GM18909 (cell line): ENCODE data around the gene CCT5.
"Not testable (repeated sequence)": the region's sequence is repeated elsewhere in the genome, so short reads cannot be mapped to it uniquely, and the experiment has no call there.

Source experiments
- ATAC-seq: cut with Tn5 transposase; IDR thresholded peaks from one replicate; pipeline ENCODE4 v1.9.1; 2021; ENCODE audit warnings: mild to moderate bottlenecking; ENCODE audit not compliant: unreplicated experiment, poor library complexity

Gene CCT5

GRCh38 chr5:10244342-10244944, 5.6 kb upstream of the CCT5 start:
- ATAC-seq = no peak

GRCh38 chr5:10246761-10247160, 3.3 kb upstream of the CCT5 start:
- no peak for ATAC-seq

DNA sequence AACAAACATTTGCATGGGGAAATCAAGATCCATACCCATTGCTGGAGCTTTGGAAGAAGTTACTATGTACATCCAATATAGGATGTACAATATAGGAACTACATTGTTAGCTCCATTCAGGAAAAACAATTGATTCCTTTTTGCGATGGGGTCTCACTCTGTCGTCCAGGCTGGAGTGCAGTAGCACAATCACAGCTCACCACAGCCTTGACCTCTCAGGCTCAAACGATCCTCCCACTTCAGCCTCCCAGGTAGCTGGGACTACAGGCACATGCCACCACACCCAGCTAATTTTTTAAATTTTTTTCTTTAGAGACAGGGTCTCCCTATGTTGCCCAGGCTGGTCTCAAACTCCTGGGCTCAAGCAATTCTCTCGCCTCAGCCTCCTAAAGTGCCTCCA, 2.9 kb upstream of the CCT5 start:
- ATAC-seq = not testable (repeated sequence)

GRCh38 chr5:10248378-10249260, 1.5 kb upstream of the CCT5 start:
- ATAC-seq = peak; percentile 9

GRCh38 chr5:10250806-10251276, 761 bp downstream of the CCT5 start:
- ATAC-seq = no peak

DNA sequence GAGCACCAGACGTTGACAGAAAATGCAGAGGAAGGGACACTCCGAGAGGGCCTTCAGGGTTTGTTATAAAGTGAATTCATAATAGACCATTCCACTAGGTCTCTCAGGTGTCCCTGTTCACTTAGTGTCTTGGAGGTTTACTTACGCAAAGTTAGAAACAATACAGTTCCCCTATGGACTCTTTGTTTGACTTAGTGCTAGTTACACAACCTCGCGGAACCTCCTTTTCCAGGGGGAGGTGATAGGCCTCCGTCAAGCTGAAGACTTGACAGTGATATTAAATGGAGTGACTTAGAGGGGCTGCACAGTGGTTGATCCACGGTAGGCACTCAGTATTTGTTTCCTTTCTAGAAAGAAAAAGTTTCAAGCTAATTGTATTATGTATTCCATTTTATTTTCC, 1.3 kb downstream of the CCT5 start:
- no peak for ATAC-seq

DNA sequence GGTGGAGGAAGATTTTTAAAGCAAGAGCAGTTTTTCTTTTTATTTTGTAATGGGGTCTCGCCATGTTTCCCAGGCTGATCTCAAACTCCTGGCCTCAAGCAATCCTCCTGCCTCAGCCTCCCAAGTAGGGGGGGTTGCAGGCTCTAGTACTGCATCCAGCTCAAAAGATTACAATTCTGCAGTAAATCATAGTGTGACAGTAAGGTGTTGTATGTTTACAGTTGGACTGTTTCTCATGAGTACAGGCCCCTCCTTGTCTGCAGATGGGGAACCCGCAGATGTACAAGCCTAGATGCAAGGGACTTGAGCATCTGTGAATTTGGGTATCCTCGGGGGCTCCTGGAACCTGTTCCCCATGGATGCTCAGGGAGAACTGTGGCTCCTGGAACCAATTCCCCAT, 3.3 kb downstream of the CCT5 start:
- ATAC-seq = no peak

- ATAC-seq = no peak
These were observed 4.6 kb downstream of the CCT5 start for GRCh38 chr5:10254686-10255085.

DNA sequence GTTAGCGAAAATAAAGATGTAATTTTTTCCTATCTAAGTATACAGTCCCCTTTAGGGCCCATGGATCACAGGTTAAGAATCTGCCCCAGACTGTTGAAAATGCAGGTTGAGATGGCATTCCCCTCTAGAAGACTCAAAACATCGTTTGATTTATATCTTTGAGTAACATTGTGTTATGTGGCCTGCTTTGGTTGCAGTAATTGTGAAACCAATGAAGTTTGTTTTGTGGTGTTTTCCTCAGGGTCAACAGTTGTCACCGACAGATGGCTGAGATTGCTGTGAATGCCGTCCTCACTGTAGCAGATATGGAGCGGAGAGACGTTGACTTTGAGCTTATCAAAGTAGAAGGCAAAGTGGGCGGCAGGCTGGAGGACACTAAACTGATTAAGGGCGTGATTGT, 7.8 kb downstream of the CCT5 start:
- ATAC-seq = no peak

DNA sequence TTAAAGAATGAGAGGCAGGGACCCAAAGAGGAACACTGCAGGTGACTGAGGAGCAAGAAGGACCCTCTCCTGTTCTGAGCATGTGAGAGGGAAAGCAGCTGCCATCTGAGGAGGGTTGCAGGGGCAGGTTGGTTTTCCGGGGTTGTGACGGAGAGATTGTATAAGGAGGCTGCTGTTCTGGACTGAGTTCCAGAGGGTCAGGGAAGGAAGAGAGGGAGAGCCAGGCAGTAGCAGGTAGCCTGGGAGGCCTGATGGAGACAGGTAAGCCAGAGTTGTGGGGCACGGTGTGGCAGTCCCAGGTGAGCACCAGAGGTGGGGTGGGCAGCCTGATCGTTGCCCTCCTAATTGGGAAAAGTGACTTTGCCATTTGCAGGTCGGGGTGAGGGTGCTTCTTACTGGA, 9.8 kb downstream of the CCT5 start:
- no peak for ATAC-seq

DNA sequence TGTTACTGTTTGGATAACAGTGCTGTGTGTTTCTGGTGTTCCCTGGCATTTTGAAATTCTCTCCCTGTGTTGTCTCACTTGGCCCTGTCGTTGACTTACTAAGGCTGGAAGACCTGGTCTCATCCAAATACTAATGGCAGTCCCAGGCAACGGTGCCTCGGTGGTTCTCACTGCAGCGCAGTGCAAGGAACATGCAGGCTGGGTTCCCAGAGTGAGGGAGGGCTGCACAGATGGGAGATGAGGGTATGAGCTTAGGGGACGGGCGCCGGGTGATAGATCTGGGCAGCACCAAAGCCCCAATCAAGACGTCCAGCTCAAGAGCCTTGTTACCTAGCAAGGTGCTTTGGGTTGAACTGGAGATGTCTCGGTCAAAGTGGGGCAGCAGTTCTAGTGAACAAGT, 11.0 kb downstream of the CCT5 start:
- ATAC-seq = no peak

DNA sequence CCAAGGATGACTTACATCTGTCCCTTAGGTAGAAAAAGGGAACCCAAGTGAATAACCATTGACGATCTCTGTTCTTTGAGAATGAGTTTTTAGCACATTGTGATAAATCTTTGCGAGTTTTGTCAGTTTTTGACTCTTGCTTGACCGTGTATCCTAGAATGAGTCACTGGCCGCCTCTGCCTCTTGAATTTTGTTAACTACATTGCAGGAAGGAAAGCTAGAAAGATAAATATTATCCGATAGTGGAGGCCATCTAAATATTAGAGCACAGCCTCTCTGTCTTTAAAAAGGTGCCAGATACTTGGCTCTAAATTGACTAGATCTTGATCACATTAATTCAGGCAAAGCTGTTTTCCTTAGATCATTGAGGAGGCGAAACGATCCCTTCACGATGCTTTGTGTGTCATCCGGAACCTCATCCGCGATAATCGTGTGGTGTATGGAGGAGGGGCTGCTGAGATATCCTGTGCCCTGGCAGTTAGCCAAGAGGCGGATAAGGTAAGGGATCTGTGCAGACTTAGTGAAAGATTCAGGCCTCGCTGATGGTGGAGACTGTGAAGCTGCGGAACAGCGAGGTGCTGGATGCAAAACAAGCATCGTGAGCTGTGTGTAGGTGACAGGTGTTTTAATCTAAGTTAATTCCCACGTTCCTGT, 12.2 kb downstream of the CCT5 start:
- ATAC-seq = no peak

- no peak for ATAC-seq
These were observed 12.9 kb downstream of the CCT5 start for GRCh38 chr5:10262995-10263394.

DNA sequence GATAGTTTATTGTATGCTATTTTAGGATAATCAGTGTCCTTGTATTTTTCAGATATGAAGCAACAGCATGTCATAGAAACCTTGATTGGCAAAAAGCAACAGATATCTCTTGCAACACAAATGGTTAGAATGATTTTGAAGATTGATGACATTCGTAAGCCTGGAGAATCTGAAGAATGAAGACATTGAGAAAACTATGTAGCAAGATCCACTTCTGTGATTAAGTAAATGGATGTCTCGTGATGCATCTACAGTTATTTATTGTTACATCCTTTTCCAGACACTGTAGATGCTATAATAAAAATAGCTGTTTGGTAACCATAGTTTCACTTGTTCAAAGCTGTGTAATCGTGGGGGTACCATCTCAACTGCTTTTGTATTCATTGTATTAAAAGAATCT, 14.5 kb downstream of the CCT5 start:
- ATAC-seq = no peak

DNA sequence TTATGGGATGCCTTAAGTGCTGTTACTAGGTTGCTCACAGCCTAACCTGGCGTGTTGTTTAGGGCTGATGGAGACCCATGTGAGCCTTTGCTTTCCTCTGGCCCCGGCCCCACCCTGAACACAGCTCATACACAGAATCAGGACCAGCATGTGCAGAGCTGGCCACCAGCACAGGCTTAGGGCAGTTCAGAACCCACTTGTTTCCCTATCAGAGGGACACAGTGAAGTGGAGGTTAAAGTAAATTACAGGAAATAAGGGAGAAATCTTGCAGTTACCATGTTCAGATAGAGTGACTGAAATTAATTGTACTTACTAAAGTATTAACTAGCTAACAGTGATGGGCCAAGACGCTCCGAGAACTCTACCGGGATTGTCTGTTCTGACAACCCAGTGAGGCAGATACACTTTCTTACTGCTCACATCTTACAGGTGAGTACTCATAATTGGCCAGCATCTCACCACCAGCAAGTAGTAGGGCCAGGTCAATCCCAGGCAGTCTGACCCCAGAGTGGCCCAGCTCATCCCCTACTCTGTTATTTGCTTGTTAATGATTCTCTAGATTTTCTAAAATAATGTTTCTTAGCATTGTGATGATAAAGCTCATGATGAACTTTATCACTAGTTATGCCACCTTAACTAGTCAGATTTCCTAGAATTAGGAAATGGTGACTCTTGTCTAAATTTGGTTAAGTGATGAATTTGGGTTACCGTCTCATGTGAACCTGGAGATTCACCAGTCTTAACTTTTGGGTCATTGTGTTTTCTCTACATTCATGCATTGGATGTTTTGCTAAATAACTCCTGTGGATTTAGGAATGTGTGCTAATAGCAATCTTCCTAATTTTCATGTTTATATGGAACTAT, 15.4 kb downstream of the CCT5 start:
- no peak for ATAC-seq

DNA sequence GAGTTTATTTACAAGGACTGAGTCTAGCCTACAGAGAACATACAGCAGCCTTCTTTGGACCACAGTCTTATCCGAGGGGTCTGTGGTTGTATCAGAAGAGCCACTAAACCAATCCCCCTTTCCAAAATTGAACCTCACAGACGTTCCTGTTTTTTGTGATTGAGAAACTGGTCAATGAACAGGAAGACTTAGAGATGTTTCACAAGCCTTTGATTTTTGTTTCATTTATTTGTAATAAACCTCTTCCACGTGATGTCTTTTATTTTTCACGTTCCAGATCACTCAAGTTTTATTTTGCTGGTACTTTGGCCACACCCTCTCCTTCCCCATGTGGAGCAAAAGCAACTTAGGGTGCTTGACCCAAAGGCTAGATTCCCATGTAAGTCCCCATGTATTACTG, 16.1 kb downstream of the CCT5 start:
- no peak for ATAC-seq

GRCh38 chr5:10266839-10267238, 16.8 kb downstream of the CCT5 start:
- no peak for ATAC-seq

DNA sequence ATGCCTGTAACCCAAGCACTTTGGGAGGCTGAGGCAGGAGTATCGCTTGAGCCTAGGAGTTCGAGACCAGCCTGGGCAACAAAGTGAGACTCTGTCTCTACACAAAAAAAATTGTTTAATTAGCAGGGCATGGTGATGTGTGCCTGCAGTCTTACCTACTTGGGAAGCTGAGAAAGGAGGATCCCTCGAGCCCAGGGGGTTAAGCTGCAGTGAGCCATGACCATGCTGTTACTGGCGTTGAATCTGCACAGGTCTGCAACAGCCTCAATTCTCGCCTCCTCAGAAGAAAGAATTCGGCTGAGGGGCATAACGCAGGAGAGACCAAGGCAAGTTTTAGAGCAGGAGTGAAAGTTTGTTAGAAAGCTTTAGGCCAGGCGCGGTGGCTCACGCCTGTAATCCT, 18.0 kb downstream of the CCT5 start:
- no peak for ATAC-seq

DNA sequence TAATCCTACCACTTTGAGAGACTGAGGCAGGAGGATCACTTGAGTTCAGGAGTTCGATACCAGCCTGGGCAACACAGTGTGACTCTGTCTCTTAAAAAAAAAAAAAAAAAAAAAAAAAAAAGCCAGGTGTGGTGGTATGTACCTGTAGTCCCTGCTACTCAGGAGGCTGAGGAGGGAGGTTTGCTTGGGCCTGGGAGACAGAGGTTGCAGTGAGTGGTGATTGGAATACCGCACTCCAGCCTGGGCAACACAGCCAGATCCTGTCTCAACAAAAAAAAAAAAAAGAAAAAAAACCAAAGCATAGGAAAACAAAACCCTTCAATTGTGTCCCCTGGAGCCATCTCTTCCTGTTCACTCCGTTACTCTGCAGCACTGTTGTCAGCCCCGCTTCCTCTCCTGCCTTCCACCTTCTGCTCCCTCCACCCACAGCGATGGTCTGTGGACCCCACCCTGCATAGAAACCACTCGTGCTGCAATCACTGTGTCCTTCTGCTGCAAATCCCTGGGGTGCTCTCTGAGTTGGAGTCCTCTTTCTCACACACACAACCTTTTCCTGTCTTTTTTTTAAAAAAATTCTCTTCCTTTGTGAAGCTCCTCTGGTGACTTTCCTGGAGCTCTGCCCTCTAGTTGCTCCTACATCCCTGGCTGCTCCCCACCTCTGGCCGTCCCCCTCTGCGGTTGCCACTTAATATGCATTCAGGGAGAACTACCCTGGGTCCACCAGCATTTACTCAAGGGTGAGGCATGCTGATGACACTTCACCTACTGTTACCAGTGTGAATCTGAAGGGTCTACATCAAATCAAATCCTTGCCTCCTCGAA, 22.2 kb downstream of the CCT5 start:
- ATAC-seq = no peak

DNA sequence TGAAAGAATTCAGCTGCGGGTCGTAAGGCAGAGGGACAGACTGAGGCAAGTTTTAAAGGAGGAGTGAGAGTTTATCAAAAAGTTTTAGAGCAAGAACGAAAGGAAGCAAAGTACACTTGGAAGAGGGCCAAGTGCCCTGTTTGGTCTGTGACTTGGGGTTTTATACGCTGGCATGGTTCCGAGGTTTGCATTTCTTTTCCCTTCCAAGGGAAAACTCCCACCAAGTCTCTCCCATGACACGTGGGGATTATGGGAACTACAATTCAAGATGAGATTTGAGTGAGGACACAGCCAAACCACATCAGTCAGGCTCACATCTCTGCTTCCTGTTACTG, 22.8 kb downstream of the CCT5 start:
- not testable (repeated sequence) for ATAC-seq
